Epithelial cell of proximal tubule (primary cell): ENCODE measurements around the gene HOXA3. TPM values are rescaled to one million over a fixed set of nuclear protein-coding genes. Genes with fewer than 3 reads are reported as not detected.

Source experiments
- DNase-seq: peaks from one replicate; pipeline ENCODE4 v3.0.0-alpha.2; 2011; ENCODE audit warnings: low read depth
- H3K4me3 ChIP-seq: 2 replicates; pipeline ENCODE4 v1.5.1; 2011; ENCODE audit warnings: low read depth, mild to moderate bottlenecking, low read length
- CTCF ChIP-seq: conservative IDR thresholded peaks from 2 replicates; pipeline ENCODE4 v1.5.1; 2012; ENCODE audit warnings: low read depth, mild to moderate bottlenecking, low read length
- total RNA-seq: library from RNA; depleted of rRNA; stranded (reverse); fragments of >200 nt; gene quantifications from 2 replicates; pipeline ENCODE4 v1.2.3, GENCODE V29; 2015

Gene HOXA3
- total RNA-seq, 1 donor from 2014 or later, result 33.2 TPM

GRCh38 chr7:27126596-27127327 lies 25.6 kb downstream of the HOXA3 start:
- no peak overlapping the region for H3K4me3 ChIP-seq
- no peak for TF ChIP-seq CTCF
- no peak for DNase-seq

GRCh38 chr7:27125986-27126394 lies 26.4 kb downstream of the HOXA3 start:
- peak overlapping the region; percentile 77 for H3K4me3 ChIP-seq
- no peak for DNase-seq
- TF ChIP-seq CTCF, result no peak

GRCh38 chr7:27124902-27125689 lies 27.3 kb downstream of the HOXA3 start:
- H3K4me3 ChIP-seq, result peak overlapping the region; percentile 77
- TF ChIP-seq CTCF, result no peak
- no peak for DNase-seq

GRCh38 chr7:27124096-27124901 lies 28.1 kb downstream of the HOXA3 start:
- no peak for TF ChIP-seq CTCF
- DNase-seq, result no peak
- peak overlapping the region; percentile 77 for H3K4me3 ChIP-seq

- no peak for TF ChIP-seq CTCF
- DNase-seq, result no peak
- peak overlapping the region; percentile 77 for H3K4me3 ChIP-seq
These were observed 28.8 kb downstream of the HOXA3 start for GRCh38 chr7:27123477-27124053.

- peak overlapping the region; percentile 77 for H3K4me3 ChIP-seq
- no peak for TF ChIP-seq CTCF
- no peak for DNase-seq
These were observed 29.3 kb downstream of the HOXA3 start for GRCh38 chr7:27123007-27123476.
